ENCODE data around the gene KDM4B. TPM values are rescaled to one million over a fixed set of nuclear protein-coding genes. Genes with fewer than 3 reads are reported as not detected.

KDM4B gene
- total RNA-seq, 1 experiment from 2014 or later = 35.9 TPM

GRCh38 chr19:5112175-5112574, 143.3 kb downstream of the KDM4B start:
- no peak overlapping the region for H2AFZ ChIP-seq (ENCODE audit: low read depth, low read length, poor library complexity, severe bottlenecking)
- no peaks in the 10 kb centered on the region for H3K9me2 ChIP-seq (ENCODE audit: insufficient read depth)
- H3K4me3 ChIP-seq (replicated peaks in 1 of 2; ENCODE audit: low read depth in 1 of 2, low read length in 2 of 2) = no peak overlapping the region
- TF ChIP-seq MAX (IDR thresholded peaks at IDR 0.05) = no peak
- no peak for TF ChIP-seq EZH2 (IDR thresholded peaks at IDR 0.05)
- no peaks in the 10 kb centered on the region for H4K20me1 ChIP-seq (ENCODE audit: insufficient read depth)
- no peaks in the 10 kb centered on the region for H3K79me2 ChIP-seq (ENCODE audit: insufficient read depth, low read length)
- no peaks in the 10 kb centered on the region; a peak in 3 of 4 replicates for H3K36me3 ChIP-seq (ENCODE audit: control insufficient read depth in 1 of 2, insufficient read depth in 2 of 2, low read length in 2 of 2)
- no peak overlapping the region for H3K9ac ChIP-seq (ENCODE audit: low read length)
- ChIA-PET CTCF (no interaction called here), POLR2A (no interaction called here), RAD21 (ENCODE audit: low non-redundant PET in 1 of 2, low total read pairs in 2 of 2, uncharacterized antibody in 2 of 2, unreplicated experiment in 2 of 2) (no interaction called here)
- ATAC-seq (no peak), DNase-seq (ENCODE audit: low read depth, low spot score) (no peak)
- H3K4me1 ChIP-seq (ENCODE audit: control insufficient read depth in 1 of 2, insufficient read depth in 2 of 2, low read length in 2 of 2) = no peaks in the 10 kb centered on the region
- no peak overlapping the region for H3K27ac ChIP-seq (ENCODE audit: low read depth, low read length)
- BruUV-seq (replicated peaks) = no TSS peak
- intact Hi-C loops (cut with micrococcal nuclease) = no loop called here
- H3K4me2 ChIP-seq (ENCODE audit: low read length) = no peak overlapping the region
- H3K9me3 ChIP-seq (ENCODE audit: control insufficient read depth in 1 of 2, insufficient read depth in 1 of 2, low read depth in 1 of 2, low read length in 2 of 2) = no peaks in the 10 kb centered on the region
- H3K27me3 ChIP-seq (ENCODE audit: insufficient read depth, low read length) = no peaks in the 10 kb centered on the region

GRCh38 chr19:5112681-5113575, 144.0 kb downstream of the KDM4B start:
- H3K27me3 ChIP-seq (ENCODE audit: insufficient read depth, low read length) = no peaks in the 10 kb centered on the region
- POLR2A ChIA-PET = no interaction called here
- no peak for DNase-seq (ENCODE audit: low read depth, low spot score)

More at GRCh38 chr19:5112681-5113575, 144.0 kb downstream of the KDM4B start:
- ATAC-seq = no peak
- ChIA-PET CTCF (no interaction called here), RAD21 (ENCODE audit: low non-redundant PET in 1 of 2, low total read pairs in 2 of 2, uncharacterized antibody in 2 of 2, unreplicated experiment in 2 of 2) (no interaction called here)
- no peaks in the 10 kb centered on the region for H3K9me2 ChIP-seq (ENCODE audit: insufficient read depth)
- H3K27ac ChIP-seq (ENCODE audit: low read depth, low read length) = no peak overlapping the region
- intact Hi-C loops (cut with micrococcal nuclease) = no loop called here
- no peaks in the 10 kb centered on the region for H4K20me1 ChIP-seq (ENCODE audit: insufficient read depth)
- no TSS peak for BruUV-seq (replicated peaks)
- no peaks in the 10 kb centered on the region for H3K79me2 ChIP-seq (ENCODE audit: insufficient read depth, low read length)
- TF ChIP-seq EGR1 (IDR thresholded peaks at IDR 0.05; ENCODE audit: low read depth) (no peak), FOSL1 (IDR thresholded peaks at IDR 0.05; ENCODE audit: low read depth) (no peak), POLR2AphosphoS5 (IDR thresholded peaks at IDR 0.05; ENCODE audit: low read depth, low read length) (no peak), YY1 (IDR thresholded peaks at IDR 0.05; ENCODE audit: extremely low read depth, insufficient replicate concordance, low read depth, low read length) (no peak), ZFX (IDR thresholded peaks at IDR 0.05) (no peak)
- H3K36me3 ChIP-seq (ENCODE audit: control insufficient read depth in 1 of 2, insufficient read depth in 2 of 2, low read length in 2 of 2) = no peaks in the 10 kb centered on the region; a peak in 3 of 4 replicates
- H3K4me2 ChIP-seq (ENCODE audit: low read length) = no peak overlapping the region
- H3K4me3 ChIP-seq (replicated peaks in 1 of 2; ENCODE audit: low read depth in 1 of 2, low read length in 2 of 2) = no peak overlapping the region
- H3K4me1 ChIP-seq (ENCODE audit: control insufficient read depth in 1 of 2, insufficient read depth in 2 of 2, low read length in 2 of 2) = no peaks in the 10 kb centered on the region
- no peaks in the 10 kb centered on the region for H3K9me3 ChIP-seq (ENCODE audit: control insufficient read depth in 1 of 2, insufficient read depth in 1 of 2, low read depth in 1 of 2, low read length in 2 of 2)
- H2AFZ ChIP-seq (ENCODE audit: low read depth, low read length, poor library complexity, severe bottlenecking) = no peak overlapping the region
- H3K9ac ChIP-seq (ENCODE audit: low read length) = no peak overlapping the region

Measured in HCT116 (cell line).